Bone marrow (tissue), 2 donors: ENCODE measurements around the gene RERE.
A peak's percentile ranks its signal among the peaks of the same experiment; 100 is the strongest.
"Not testable (repeated sequence)": the region's sequence is repeated elsewhere in the genome, so short reads cannot be mapped to it uniquely, and the experiment has no call there.

ENCODE experiments used
- DNase-seq, 2 donors: peaks; one replicate each; lab custom pipeline; 2025; lab: John Stamatoyannopoulos, UW

RERE gene

GRCh38 chr1:8456991-8457390 lies 360.4 kb downstream of the RERE start:
- no peak for DNase-seq

- DNase-seq, result no peak
These were observed 361.0 kb downstream of the RERE start for GRCh38 chr1:8456308-8456912.

- DNase-seq, result no peak
These were observed 361.6 kb downstream of the RERE start for GRCh38 chr1:8455700-8456307.

- no peak for DNase-seq
These were observed 367.1 kb downstream of the RERE start for GRCh38 chr1:8450312-8450711.

GRCh38 chr1:8448911-8449661 lies 368.4 kb downstream of the RERE start:
- no peak for DNase-seq

- DNase-seq, result not testable (repeated sequence)
These were observed 368.9 kb downstream of the RERE start for GRCh38 chr1:8448505-8448904.

GRCh38 chr1:8447616-8448150 lies 369.8 kb downstream of the RERE start:
- no peak for DNase-seq

- DNase-seq, result not testable (repeated sequence)
These were observed 371.3 kb downstream of the RERE start for GRCh38 chr1:8446119-8446518.

- no peak for DNase-seq
These were observed 373.8 kb downstream of the RERE start for GRCh38 chr1:8443558-8444194.

- DNase-seq, result no peak
These were observed 376.0 kb downstream of the RERE start for GRCh38 chr1:8441426-8441825.

GRCh38 chr1:8439015-8439702 lies 378.3 kb downstream of the RERE start:
- DNase-seq, result peak in 1 of 2 donors; percentile 51

GRCh38 chr1:8438489-8438888 lies 379.0 kb downstream of the RERE start:
- DNase-seq, result no peak

- DNase-seq, result no peak
These were observed 380.1 kb downstream of the RERE start for GRCh38 chr1:8437347-8437746.

GRCh38 chr1:8435569-8436071 lies 381.8 kb downstream of the RERE start:
- DNase-seq, result no peak

- no peak for DNase-seq
These were observed 383.3 kb downstream of the RERE start for GRCh38 chr1:8434101-8434500.

GRCh38 chr1:8431784-8432183 lies 385.7 kb downstream of the RERE start:
- DNase-seq, result no peak

- DNase-seq, result peak in 1 of 2 donors; percentile 16
These were observed 386.4 kb downstream of the RERE start for GRCh38 chr1:8431019-8431418.

- no peak for DNase-seq
These were observed 387.0 kb downstream of the RERE start for GRCh38 chr1:8430476-8430875.

- DNase-seq, result peak in 1 of 2 donors; percentile 46
These were observed 387.8 kb downstream of the RERE start for GRCh38 chr1:8429549-8430110.

GRCh38 chr1:8428441-8428840 lies 389.0 kb downstream of the RERE start:
- no peak for DNase-seq

GRCh38 chr1:8427986-8428385 lies 389.5 kb downstream of the RERE start:
- DNase-seq, result peak in 1 of 2 donors; percentile 59
